ENCODE results near the gene PDE3A. TPM values are rescaled to one million over a fixed set of nuclear protein-coding genes. Genes with fewer than 3 reads are reported as not detected.

The PDE3A gene
- total RNA-seq, 2 experiments from 2014 or later: not detected

GRCh38 chr12:20593611-20594010 lies 225.3 kb downstream of the PDE3A start:
- no peaks in the 10 kb centered on the region for H3K9me2 ChIP-seq (ENCODE audit: insufficient read depth, low read length)
- H3K4me1 ChIP-seq (ENCODE audit: insufficient read depth, low read length, poor library complexity, severe bottlenecking): no peaks in the 10 kb centered on the region
- H3K4me2 ChIP-seq (ENCODE audit: low read length): no peak overlapping the region
- ChIA-PET POLR2A (no interaction called here), CTCF (ENCODE audit: unreplicated experiment) (no interaction called here)
- H3K79me2 ChIP-seq (ENCODE audit: insufficient read depth, low read depth, low read length): no peaks in the 10 kb centered on the region
- BruUV-seq (replicated peaks): no TSS peak
- no peak overlapping the region for H3K27ac ChIP-seq (ENCODE audit: low read depth, low read length, poor library complexity, severe bottlenecking)
- intact Hi-C loops (cut with micrococcal nuclease; ENCODE audit: unreplicated experiment): no loop called here
- TF ChIP-seq, protein P1, sequence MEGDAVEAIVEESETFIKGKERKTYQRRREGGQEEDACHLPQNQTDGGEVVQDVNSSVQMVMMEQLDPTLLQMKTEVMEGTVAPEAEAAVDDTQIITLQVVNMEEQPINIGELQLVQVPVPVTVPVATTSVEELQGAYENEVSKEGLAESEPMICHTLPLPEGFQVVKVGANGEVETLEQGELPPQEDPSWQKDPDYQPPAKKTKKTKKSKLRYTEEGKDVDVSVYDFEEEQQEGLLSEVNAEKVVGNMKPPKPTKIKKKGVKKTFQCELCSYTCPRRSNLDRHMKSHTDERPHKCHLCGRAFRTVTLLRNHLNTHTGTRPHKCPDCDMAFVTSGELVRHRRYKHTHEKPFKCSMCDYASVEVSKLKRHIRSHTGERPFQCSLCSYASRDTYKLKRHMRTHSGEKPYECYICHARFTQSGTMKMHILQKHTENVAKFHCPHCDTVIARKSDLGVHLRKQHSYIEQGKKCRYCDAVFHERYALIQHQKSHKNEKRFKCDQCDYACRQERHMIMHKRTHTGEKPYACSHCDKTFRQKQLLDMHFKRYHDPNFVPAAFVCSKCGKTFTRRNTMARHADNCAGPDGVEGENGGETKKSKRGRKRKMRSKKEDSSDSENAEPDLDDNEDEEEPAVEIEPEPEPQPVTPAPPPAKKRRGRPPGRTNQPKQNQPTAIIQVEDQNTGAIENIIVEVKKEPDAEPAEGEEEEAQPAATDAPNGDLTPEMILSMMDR (conservative IDR thresholded peaks at IDR 0.05; ENCODE audit: low read length): no peak
- TF ChIP-seq EZH2phosphoT487 (IDR thresholded peaks at IDR 0.05; ENCODE audit: borderline replicate concordance, low read depth, low read length): no peak
- no peaks in the 10 kb centered on the region for H3K9me3 ChIP-seq (ENCODE audit: low read length)
- no peaks in the 10 kb centered on the region for H3K36me3 ChIP-seq (ENCODE audit: insufficient read depth, low read length)
- no peak overlapping the region for H2AFZ ChIP-seq (ENCODE audit: low read length)
- no peak overlapping the region for H3K4me3 ChIP-seq (ENCODE audit: low read depth, low read length, poor library complexity, severe bottlenecking)
- H4K20me1 ChIP-seq (ENCODE audit: insufficient read depth, low read length): no peaks in the 10 kb centered on the region
- no peak for DNase-seq (ENCODE audit: low spot score)

- no peaks in the 10 kb centered on the region for H3K9me3 ChIP-seq (ENCODE audit: low read length)
- no peak for TF ChIP-seq EZH2phosphoT487 (IDR thresholded peaks at IDR 0.05; ENCODE audit: borderline replicate concordance, low read depth, low read length)
- TF ChIP-seq, protein P1 (conservative IDR thresholded peaks at IDR 0.05; ENCODE audit: low read length): no peak
- no peak overlapping the region for H2AFZ ChIP-seq (ENCODE audit: low read length)
- BruUV-seq (replicated peaks): no TSS peak
- no peaks in the 10 kb centered on the region for H3K36me3 ChIP-seq (ENCODE audit: insufficient read depth, low read length)
- no peak overlapping the region for H3K4me2 ChIP-seq (ENCODE audit: low read length)
- no peaks in the 10 kb centered on the region for H3K9me2 ChIP-seq (ENCODE audit: insufficient read depth, low read length)
- ChIA-PET CTCF (ENCODE audit: unreplicated experiment) (no interaction called here), POLR2A (no interaction called here)
- no peaks in the 10 kb centered on the region for H3K4me1 ChIP-seq (ENCODE audit: insufficient read depth, low read length, poor library complexity, severe bottlenecking)
- no peaks in the 10 kb centered on the region for H4K20me1 ChIP-seq (ENCODE audit: insufficient read depth, low read length)
- intact Hi-C loops (cut with micrococcal nuclease; ENCODE audit: unreplicated experiment): no loop called here
- H3K27ac ChIP-seq (ENCODE audit: low read depth, low read length, poor library complexity, severe bottlenecking): no peak overlapping the region
- no peaks in the 10 kb centered on the region for H3K79me2 ChIP-seq (ENCODE audit: insufficient read depth, low read depth, low read length)
- DNase-seq (ENCODE audit: low spot score): no peak
- H3K4me3 ChIP-seq (ENCODE audit: low read depth, low read length, poor library complexity, severe bottlenecking): no peak overlapping the region
These were observed 227.7 kb downstream of the PDE3A start for GRCh38 chr12:20596061-20596460.

GRCh38 chr12:20599757-20600156 lies 231.4 kb downstream of the PDE3A start:
- Histone ChIP-seq H3K4me3 (ENCODE audit: low read depth, low read length, poor library complexity, severe bottlenecking) (no peak overlapping the region), H3K4me2 (ENCODE audit: low read length) (no peak overlapping the region), H3K36me3 (ENCODE audit: insufficient read depth, low read length) (no peaks in the 10 kb centered on the region), H3K9me3 (ENCODE audit: low read length) (no peaks in the 10 kb centered on the region), H3K4me1 (ENCODE audit: insufficient read depth, low read length, poor library complexity, severe bottlenecking) (no peaks in the 10 kb centered on the region), H3K27ac (ENCODE audit: low read depth, low read length, poor library complexity, severe bottlenecking) (no peak overlapping the region), H4K20me1 (ENCODE audit: insufficient read depth, low read length) (no peaks in the 10 kb centered on the region), H3K9me2 (ENCODE audit: insufficient read depth, low read length) (no peaks in the 10 kb centered on the region), H2AFZ (ENCODE audit: low read length) (no peak overlapping the region), H3K79me2 (ENCODE audit: insufficient read depth, low read depth, low read length) (no peaks in the 10 kb centered on the region)
- BruUV-seq (replicated peaks): no TSS peak
- ChIA-PET CTCF (ENCODE audit: unreplicated experiment) (no interaction called here), POLR2A (no interaction called here)
- intact Hi-C loops (cut with micrococcal nuclease; ENCODE audit: unreplicated experiment): no loop called here
- TF ChIP-seq, protein P1 (conservative IDR thresholded peaks at IDR 0.05; ENCODE audit: low read length): no peak
- no peak for TF ChIP-seq EZH2phosphoT487 (IDR thresholded peaks at IDR 0.05; ENCODE audit: borderline replicate concordance, low read depth, low read length)
- no peak for DNase-seq (ENCODE audit: low spot score)
